Daoy (cell line): Measurements from ENCODE around the gene ZNF350. TPM values are rescaled to one million over a fixed set of nuclear protein-coding genes. Genes with fewer than 3 reads are reported as not detected.

ENCODE experiments used
- total RNA-seq: library from RNA; depleted of rRNA; stranded (reverse); fragments of >200 nt; shearing (Covaris generic); gene quantifications from 2 replicates; pipeline ENCODE4 v1.2.3, GENCODE V29; 2014; rRNA removed

ZNF350 gene
- total RNA-seq, 1 experiment from 2014 or later = 8.7 TPM

Other genes starting within 250 kb of the ZNF350 start
- gene FPR1, start 235.0 kb downstream of the ZNF350 start, total RNA-seq = 0.74 and 2.9 TPM in 2 replicates
- gene FPR2, start 225.7 kb downstream of the ZNF350 start, total RNA-seq = not detected in 2 replicates
- not detected in 2 replicates for gene FPR3, start 191.7 kb downstream of the ZNF350 start, total RNA-seq
- 4.9 and 5.7 TPM in 2 replicates for gene ZNF577, start 98.9 kb downstream of the ZNF350 start, total RNA-seq
- gene ZNF649, start 81.8 kb downstream of the ZNF350 start, total RNA-seq = 9.0 and 14.5 TPM in 2 replicates
- gene ZNF613, start 59.4 kb downstream of the ZNF350 start, total RNA-seq = 2.7 and 7.1 TPM in 2 replicates
- 5.7 and 6.7 TPM in 2 replicates for gene ZNF615, start 21.4 kb upstream of the ZNF350 start, total RNA-seq
- gene ZNF614, start 41.5 kb upstream of the ZNF350 start, total RNA-seq = 12.1 and 14.8 TPM in 2 replicates
- gene ZNF432, start 62.0 kb upstream of the ZNF350 start, total RNA-seq = 7.3 and 9.0 TPM in 2 replicates
- gene ZNF841, start 108.9 kb upstream of the ZNF350 start, total RNA-seq = 12.1 and 12.5 TPM in 2 replicates
- 4.7 and 10.8 TPM in 2 replicates for gene ZNF616, start 153.1 kb upstream of the ZNF350 start, total RNA-seq
- gene ZNF836, start 184.8 kb upstream of the ZNF350 start, total RNA-seq = 2.5 and 5.2 TPM in 2 replicates
- gene PPP2R1A, start 203.2 kb upstream of the ZNF350 start, total RNA-seq = 164 and 208 TPM in 2 replicates